ENCODE data around the gene KIF26B.

Gene KIF26B

DNA sequence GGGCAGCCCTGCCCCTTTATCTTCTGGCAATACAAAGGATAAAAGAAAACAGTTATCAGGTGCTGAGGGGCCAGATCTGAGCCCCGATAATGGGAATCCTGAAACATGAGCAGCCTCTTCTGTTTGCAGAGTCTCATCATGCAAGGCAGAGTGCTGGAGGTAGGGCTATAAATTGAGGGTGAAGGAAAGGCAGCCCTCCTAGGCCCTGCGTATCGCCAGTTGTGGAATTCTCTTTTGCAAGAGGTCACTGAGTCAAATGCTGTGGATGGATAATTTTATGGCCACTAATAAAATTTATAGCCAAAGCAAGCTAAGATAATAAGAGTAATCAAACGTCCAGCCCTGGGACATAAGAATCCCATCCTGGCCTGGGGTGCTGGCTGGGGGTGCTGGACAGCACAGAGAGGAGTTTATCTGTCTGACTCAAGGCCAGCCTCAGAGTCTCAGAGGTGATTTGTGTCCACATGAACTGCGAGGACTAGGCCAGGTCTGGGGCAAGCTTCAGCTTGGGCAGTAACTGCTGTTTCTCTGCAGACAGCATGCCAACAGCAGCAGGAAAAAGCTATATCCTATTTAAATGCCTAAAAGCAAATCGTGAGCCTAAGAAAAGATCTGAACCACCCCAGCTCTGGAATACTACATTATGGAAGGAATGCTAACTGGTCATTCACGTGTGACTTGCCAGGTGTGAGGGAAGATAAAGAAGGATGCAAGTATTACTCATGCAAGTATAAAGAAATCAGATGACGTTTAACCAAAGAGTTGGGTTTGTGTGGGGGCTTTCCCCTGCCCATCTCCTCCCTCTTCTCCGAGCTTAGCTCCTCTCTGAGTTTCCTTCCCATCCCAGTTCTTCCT, 254.8 kb downstream of the KIF26B start:
- H3K4me3 ChIP-seq (ENCODE audit: control insufficient read depth, low read depth, low read length) = no peak overlapping the region
- peak; percentile 37 for DNase-seq (ENCODE audit: low read depth)

DNA sequence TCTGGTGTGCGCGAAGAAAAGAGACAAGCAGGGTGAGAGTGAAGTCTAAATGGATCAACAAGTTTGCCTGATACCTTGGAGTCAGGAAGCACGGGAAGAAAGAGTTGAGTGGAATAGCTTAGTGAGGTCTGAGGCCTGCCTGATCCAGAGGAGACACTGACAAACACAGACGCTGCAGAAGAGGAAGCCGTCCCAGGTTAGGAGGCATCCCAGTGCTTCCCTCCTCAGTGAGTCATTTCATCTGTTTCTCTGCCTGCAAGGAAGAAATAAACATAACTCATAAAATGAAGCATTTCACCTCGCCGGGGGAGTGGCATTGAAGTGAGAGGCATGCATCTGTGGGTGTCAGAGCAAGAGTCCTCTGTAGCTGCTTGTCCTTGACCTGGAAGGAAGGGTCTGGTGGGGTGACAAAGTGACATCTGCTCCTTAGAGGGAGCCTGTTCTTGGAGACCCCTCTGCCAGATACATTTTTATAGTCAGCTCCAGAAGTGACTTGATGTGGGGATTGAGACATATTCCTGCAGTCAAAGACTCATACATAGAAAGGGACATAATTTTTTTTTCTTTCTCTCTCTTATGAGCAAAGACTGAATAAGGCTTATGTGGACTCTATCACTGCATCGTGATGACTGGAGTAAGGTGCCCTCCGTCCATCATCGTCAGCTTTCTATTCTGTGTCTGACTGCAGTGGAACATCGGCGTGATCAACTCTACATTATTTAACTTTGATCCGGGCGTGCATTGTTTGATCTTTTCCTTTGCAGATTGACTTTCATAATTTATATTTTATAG, 256.7 kb downstream of the KIF26B start:
- TF ChIP-seq, protein P1, sequence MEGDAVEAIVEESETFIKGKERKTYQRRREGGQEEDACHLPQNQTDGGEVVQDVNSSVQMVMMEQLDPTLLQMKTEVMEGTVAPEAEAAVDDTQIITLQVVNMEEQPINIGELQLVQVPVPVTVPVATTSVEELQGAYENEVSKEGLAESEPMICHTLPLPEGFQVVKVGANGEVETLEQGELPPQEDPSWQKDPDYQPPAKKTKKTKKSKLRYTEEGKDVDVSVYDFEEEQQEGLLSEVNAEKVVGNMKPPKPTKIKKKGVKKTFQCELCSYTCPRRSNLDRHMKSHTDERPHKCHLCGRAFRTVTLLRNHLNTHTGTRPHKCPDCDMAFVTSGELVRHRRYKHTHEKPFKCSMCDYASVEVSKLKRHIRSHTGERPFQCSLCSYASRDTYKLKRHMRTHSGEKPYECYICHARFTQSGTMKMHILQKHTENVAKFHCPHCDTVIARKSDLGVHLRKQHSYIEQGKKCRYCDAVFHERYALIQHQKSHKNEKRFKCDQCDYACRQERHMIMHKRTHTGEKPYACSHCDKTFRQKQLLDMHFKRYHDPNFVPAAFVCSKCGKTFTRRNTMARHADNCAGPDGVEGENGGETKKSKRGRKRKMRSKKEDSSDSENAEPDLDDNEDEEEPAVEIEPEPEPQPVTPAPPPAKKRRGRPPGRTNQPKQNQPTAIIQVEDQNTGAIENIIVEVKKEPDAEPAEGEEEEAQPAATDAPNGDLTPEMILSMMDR (IDR thresholded peaks at IDR 0.05; ENCODE audit: control insufficient read depth, insufficient read depth, low read depth, low read length, missing control alignments) = no peak
- DNase-seq (ENCODE audit: low read depth) = no peak

More for the DNA sequence above, 254.8 kb downstream of the KIF26B start:
- TF ChIP-seq, protein P1 (IDR thresholded peaks at IDR 0.05; ENCODE audit: control insufficient read depth, insufficient read depth, low read depth, low read length, missing control alignments) = no peak

DNA sequence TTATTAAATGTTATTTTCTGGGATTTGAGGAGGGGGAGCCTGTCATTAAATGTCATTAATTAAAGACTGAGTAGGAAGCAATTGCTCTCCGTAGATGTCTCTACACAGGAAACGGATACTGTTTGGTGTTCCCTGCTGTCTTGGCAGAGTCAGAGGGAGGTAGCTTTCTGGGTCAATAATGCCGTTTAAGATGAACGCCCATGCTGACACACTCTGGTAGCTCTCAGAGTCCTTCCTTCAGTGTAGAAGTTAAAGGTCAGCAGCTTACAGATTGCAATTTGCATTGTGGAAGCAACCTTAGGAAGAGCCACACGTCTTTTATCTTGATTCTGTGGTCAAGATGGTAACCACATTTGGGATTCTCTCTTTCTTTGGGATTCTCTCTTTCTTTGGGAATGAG, 257.5 kb downstream of the KIF26B start:
- no peak for DNase-seq (ENCODE audit: low read depth)
- TF ChIP-seq, protein P1 (IDR thresholded peaks at IDR 0.05; ENCODE audit: control insufficient read depth, insufficient read depth, low read depth, low read length, missing control alignments) = no peak

More for the DNA sequence above, 256.7 kb downstream of the KIF26B start:
- H3K4me3 ChIP-seq (ENCODE audit: control insufficient read depth, low read depth, low read length) = no peak overlapping the region

DNA sequence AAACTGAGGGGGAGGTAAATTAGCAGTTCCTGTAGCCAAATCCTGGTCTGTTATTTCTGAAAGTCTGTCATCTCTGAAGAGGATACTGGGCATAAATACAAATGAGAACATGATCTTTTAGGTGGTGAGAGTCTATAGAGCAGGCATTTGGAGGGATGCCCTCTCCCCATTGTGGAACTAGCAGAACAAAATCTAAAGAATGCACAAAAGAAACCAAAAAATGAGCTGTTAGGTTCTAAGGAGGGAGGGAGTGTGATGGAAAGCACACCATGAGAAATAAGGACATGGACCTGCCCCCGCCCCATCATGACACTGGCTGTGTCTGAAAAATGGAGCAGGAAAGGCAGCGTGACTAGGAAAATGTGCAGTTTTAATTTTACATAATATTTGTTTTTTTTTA, 262.0 kb downstream of the KIF26B start:
- DNase-seq (ENCODE audit: low read depth) = no peak
- TF ChIP-seq, protein P1 (IDR thresholded peaks at IDR 0.05; ENCODE audit: control insufficient read depth, insufficient read depth, low read depth, low read length, missing control alignments) = no peak

More for the DNA sequence above, 257.5 kb downstream of the KIF26B start:
- no peak overlapping the region for H3K4me3 ChIP-seq (ENCODE audit: control insufficient read depth, low read depth, low read length)

DNA sequence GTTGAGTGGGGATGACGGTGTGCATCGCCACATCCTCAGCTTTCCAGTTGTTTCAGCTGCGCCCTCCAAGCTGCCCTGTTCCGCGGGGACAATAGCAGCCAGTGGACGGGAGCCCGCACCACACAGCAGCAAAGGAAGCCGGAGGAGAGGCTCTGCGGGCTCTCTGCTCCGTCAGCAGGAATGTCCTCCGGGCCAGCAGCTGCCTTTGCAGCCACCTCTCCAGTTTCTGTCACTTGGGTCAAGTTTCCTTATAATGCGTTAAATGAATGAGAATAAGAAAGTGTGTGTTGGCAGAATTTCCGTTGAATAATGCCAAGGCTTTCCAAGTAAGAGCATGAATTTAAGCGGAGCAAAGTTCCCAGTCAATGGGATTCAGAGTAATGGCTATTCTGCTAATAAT, 263.3 kb downstream of the KIF26B start:
- DNase-seq (ENCODE audit: low read depth) = no peak
- H3K4me3 ChIP-seq (ENCODE audit: control insufficient read depth, low read depth, low read length) = no peak overlapping the region
- TF ChIP-seq, protein P1 (IDR thresholded peaks at IDR 0.05; ENCODE audit: control insufficient read depth, insufficient read depth, low read depth, low read length, missing control alignments) = no peak

More for the DNA sequence above, 262.0 kb downstream of the KIF26B start:
- no peak overlapping the region for H3K4me3 ChIP-seq (ENCODE audit: control insufficient read depth, low read depth, low read length)

DNA sequence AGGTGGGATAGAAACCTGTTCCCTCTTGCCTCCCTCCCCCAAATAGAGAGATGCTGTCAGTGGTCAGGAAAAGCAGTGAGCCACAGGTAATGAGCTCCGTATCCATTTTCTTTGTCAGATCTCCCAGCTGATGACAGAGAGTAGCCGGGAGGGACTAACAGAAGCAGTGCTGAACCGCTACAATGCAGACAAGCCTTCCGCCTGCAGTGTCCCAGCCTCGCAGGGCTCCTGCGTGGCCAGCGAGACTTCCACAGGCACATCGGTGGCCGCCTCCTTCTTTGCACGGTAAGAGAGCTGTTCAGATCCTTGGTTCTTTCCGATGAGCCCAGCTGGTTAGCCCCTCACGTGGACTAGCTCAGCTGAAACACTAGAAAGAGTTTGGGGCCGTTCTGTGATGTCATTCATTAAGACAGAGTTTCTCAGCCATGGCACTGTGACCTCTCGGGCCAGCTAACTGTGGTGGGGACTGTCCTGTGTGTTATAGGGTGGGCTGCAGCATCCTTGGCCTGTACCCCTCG, 264.7 kb downstream of the KIF26B start:
- TF ChIP-seq, protein P1 (IDR thresholded peaks at IDR 0.05; ENCODE audit: control insufficient read depth, insufficient read depth, low read depth, low read length, missing control alignments) = no peak
- DNase-seq (ENCODE audit: low read depth) = no peak
- no peak overlapping the region for H3K4me3 ChIP-seq (ENCODE audit: control insufficient read depth, low read depth, low read length)

All from AG09309 (cell line).